GM21576 (cell line): ENCODE results near the gene ENC1.
A peak's percentile ranks its signal among the peaks of the same experiment; 100 is the strongest.
"Not testable (repeated sequence)": the region's sequence is repeated elsewhere in the genome, so short reads cannot be mapped to it uniquely, and the experiment has no call there.

ENCODE experiments used
- ATAC-seq: cut with Tn5 transposase; IDR thresholded peaks from one replicate; pipeline ENCODE4 v1.9.1; 2021; ENCODE audit warnings: mild to moderate bottlenecking, moderate library complexity; ENCODE audit not compliant: unreplicated experiment

Gene ENC1, protein sequence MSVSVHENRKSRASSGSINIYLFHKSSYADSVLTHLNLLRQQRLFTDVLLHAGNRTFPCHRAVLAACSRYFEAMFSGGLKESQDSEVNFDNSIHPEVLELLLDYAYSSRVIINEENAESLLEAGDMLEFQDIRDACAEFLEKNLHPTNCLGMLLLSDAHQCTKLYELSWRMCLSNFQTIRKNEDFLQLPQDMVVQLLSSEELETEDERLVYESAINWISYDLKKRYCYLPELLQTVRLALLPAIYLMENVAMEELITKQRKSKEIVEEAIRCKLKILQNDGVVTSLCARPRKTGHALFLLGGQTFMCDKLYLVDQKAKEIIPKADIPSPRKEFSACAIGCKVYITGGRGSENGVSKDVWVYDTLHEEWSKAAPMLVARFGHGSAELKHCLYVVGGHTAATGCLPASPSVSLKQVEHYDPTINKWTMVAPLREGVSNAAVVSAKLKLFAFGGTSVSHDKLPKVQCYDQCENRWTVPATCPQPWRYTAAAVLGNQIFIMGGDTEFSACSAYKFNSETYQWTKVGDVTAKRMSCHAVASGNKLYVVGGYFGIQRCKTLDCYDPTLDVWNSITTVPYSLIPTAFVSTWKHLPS

DNA sequence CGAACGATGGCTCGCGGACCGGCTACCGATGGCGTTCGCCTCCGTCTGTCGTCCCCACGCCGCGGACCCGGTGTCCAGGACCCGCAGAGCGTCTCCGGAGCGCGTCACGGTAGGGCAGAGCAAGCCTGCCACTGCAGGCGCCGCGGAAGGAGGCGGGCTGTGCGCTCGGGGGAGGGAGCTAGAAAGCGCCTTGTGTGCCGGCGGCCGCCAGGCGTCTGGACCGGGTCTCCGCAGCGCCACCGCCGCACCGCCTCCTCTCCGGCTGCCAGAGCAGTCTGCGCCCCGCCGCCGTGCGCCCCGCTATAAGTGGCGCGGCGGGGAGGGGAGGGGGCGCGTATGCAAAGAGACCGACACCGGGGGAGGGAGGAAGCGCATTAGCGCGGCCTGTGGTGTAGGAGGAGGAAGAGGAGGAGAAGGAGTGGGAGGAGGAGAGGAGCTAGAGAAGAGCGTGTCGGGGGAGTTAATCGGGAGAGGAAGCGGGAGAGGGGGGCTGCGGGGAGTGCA, at the start of gene ENC1:
Gene ENC1 (minus strand): TSS at position 279 of the 504 bp plus-strand sequence. CDS start 4,243 bp downstream, outside the sequence.
- ATAC-seq: peak; percentile 63

DNA sequence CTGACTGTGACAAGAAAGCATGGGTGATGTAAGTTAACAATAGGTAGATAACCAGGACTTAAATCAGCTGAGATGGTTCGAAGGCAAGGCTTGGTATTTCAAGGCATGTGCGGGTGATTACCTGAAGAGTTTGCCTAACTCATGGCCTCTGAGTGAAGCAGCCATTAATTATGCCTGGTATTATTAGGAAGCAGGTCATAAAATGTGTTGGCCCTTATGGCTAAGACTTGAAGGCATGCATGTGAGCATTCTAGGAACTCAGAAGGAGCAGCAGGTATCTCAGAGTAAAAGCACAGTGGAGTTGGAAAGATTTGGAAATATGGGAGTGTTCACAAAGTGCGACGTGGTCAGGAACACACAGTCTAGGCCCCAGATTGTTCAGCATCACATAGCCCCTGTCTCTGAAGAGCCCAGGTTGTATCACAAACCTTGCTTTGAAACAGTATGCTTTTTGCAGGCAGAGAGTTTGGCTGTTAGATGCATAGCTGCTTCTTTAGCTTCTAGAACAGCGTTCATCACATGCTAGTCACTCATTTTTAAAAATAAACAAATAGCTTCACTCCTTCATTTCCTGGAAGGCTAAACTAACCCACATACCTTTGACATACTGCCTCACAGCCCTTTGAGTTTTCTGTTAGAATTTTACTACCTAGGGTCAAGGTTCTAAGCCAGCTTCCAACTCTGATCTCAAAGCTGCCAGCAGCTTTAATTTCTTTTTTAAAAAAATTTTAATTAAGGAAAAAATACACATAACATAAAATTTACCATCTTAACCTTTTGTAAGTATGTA, 46.6 kb upstream of the ENC1 start:
- ATAC-seq: no peak

DNA sequence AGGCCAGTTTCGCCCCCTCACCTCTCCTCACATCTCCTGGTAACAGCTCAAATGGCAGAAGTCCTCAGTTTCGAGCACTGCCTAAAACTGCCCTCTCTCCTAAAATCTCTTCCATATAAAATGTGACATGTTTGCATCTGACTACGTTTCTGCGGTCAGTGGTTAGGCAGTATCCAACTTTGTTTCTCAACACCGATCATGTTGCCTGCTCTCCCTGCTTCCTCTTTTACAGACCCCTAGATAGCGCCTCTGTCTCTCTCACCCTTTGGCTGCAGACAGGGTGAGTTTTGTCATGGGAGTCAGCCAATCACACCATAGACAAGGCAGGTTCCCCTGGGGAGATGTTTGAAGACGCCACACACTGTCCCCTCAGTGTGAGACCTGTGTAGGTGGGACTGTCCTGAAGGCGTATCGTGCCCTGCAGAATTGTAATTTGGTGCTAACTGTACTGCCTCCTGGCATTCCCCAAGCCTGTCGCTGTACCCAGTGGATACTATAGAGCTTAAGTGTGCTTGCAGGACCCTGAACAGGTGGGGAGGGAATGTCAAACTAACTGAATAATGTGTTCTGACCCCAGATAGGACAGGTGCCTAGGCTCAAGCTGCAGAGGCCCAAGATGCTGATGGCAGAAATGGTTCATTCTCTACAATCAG, 45.6 kb upstream of the ENC1 start:
- peak; percentile 58 for ATAC-seq

DNA sequence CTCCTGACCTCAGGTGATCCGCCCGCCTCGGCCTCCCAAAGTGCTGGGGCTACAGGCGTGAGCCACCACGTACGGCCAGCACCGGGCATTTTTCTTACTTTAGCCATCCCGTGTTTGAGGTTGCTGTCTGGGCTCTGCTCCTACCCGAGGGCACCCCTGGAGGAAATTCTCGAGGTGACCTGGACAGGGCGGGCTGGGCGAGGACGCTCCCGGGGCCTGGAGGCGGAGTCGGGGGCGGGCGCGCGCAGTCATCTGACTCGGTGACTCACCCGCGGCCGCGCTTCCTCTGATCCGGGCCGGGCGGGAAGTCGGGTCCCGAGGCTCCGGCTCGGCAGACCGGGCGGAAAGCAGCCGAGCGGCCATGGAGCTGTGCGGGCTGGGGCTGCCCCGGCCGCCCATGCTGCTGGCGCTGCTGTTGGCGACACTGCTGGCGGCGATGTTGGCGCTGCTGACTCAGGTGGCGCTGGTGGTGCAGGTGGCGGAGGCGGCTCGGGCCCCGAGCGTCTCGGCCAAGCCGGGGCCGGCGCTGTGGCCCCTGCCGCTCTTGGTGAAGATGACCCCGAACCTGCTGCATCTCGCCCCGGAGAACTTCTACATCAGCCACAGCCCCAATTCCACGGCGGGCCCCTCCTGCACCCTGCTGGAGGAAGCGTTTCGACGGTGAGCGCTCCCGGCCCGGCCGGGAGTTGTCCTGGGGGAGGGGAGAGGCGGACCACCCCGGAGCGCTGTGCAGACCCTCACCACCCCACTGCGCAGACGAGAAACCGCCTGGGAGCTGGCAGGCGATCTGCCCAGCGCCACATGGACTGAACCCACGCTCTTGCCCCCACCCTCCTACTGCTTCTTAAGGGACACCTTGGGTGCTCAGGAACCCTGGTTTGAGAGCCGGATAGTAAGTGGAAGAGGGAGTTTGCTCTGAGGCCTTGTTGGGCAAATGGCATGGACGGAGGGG, 44.6 kb upstream of the ENC1 start, which contains the start of gene HEXB:
Gene HEXB (plus strand): TSS at position 334 of the 952 bp plus-strand sequence. CDS start 28 bp downstream, at position 362.
- ATAC-seq: peak; percentile 77

DNA sequence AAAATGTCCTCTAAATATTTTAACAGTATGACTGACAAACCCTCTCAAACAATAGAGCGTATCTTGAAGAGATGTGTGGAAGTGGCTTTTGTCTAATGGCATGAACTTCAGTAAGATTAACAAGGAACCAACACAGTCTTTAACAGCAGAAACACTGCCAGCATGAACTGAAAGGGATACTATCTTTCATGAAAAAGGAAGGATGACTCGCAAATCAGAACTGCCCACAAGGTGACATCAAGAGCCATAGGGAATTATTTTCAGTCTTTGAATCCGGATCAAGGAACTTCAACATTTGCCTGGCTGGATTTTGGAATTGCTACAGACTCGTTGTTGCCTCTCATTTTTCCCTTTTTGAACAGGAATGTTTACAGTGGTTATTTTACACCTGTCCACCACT, 39.4 kb upstream of the ENC1 start:
- ATAC-seq: no peak

DNA sequence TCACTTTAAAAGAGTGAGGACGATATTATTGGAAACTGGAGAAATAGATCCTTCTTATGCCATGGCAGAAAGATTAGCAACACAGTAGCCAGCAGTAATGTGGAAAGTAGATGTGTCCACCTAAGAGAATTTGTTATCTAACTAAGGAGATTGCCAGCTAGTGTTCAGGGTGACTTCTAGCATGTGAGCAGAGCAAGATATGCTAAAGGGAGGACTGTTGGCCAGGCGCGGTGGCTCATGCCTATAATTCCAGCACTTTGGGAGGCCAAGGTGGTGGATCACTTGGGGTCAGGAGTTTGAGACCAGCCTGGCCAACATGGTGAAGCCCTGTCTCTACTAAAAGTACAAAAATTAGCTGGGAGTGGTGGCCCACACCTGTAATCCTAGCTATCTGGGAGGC, 38.8 kb upstream of the ENC1 start:
- ATAC-seq: not testable (repeated sequence)

DNA sequence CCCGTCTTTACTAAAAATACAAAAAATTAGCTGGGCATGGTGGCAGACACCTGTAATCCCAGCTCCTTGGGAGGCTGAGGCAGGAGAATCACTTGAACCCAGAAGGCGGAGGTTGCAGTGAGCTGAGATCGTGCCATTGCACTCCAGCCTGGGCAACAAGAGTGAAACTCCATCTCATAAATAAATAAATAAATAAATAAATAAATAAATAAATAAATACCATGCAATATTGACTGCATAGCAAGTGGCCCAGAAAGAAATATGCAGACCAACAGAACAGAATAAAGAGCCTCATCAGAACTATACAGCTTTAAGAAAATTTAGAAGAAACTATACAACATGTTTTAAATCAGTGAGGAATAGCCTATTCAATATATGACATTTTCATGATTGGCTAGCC, 37.6 kb upstream of the ENC1 start:
- ATAC-seq: not testable (repeated sequence)

GRCh38 chr5:74676466-74676865, 35.9 kb upstream of the ENC1 start:
- not testable (repeated sequence) for ATAC-seq

DNA sequence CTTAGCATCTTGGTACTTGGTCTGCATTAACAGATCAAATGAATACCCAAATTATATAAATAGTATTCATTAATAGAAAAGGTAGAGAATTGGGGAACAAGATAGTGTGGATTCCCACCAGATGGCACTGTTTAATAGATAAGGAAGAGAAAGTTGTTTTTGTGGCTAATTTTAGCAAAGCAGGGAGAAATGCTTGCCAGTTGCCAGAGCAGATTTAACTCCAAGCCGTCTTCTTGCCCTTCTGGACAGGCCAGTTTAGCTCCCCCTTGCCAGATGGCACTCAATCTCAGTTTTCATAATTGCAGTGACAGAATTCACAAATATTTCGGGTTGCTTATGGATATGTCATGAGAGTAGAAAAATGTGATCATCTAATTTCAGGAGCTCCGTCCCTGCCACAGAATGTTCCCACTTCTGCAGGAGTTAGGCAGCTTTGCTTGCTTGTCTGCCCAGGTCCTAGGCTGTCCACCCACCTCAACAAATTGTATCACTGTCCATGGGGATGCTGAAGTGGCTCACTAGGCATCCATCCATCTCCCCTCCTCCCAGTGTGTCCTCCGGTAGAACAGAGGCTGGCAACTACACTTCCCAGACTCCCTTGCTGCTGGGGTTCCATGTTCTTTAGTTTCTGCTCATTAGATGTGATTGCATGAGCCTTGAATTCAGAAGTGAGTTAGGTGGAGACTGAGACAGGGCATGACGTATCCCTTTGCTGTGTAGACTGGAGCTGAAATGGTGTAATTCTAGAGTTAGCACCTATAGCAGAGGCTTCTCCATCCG, 32.7 kb upstream of the ENC1 start:
- ATAC-seq: no peak

- no peak for ATAC-seq
These were observed 31.8 kb upstream of the ENC1 start for GRCh38 chr5:74672215-74672877.

DNA sequence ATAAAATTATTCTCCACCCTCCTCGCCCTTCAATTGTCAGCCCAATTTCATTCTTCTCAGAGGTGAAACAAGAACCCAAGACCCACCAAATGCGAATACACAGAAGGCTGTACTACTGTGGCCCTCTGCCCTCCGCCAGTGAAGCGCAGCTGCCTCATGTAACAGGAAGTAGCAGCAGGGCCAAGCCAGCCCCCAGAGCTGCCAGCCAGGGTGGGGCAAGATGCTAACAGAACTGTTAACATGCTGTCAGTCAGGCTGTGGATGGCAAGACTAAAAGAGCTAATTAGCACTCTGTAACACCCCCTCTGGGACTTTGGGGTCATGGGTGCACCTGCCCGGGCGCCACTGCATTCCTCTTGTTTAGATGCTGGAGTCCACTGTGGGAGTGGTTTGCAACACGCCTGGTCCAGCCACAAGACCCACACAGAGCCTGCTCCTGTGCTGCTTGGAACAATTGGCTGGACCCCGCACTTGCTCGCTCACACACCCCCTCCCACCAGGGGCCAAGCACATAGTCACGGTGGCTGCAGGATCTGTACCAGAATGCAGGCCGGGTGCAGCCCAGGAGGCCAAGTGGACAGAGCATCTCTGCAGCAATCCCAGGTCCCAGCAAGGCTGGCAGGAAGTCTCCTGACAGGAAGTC, 30.0 kb upstream of the ENC1 start:
- ATAC-seq: no peak

- no peak for ATAC-seq
These were observed 29.3 kb upstream of the ENC1 start for GRCh38 chr5:74669821-74670220.

DNA sequence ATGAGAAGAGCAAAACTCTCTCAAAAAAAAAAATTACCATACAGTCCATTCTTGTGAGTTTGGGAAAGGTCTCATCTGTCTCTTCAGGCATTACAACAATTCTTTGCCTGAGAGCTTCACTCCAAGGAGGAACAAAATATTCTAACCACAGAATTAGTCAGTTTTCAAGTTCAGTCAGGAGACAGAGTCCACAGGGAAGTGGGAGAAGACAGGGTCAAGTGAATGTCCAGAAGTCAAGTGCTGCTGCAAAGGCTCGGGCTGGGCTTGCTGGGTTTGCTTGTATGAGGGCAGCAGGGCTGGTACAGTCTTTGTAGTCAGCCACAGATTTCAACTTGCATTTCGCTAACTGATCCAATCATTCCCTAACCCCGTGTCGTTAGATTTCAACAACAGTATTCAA, 26.9 kb upstream of the ENC1 start:
- no peak for ATAC-seq

DNA sequence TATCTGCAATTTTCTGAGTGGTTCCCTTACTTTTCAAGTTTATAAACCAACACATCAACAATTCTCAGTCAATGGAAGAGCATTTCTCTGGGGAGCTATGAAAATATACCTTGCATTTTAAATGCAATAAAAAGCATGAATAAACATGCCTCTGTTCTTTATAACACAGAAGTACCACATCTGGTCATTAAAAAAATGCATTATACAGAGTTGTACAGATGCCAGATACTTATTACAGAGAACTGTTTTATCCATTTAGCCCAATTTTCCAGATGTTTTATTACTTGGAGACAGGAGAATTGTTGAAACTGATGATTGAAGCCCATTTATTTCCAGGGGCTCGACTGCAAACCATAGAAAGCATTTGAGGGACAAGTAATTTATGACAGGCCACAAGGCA, 25.3 kb upstream of the ENC1 start:
- no peak for ATAC-seq

DNA sequence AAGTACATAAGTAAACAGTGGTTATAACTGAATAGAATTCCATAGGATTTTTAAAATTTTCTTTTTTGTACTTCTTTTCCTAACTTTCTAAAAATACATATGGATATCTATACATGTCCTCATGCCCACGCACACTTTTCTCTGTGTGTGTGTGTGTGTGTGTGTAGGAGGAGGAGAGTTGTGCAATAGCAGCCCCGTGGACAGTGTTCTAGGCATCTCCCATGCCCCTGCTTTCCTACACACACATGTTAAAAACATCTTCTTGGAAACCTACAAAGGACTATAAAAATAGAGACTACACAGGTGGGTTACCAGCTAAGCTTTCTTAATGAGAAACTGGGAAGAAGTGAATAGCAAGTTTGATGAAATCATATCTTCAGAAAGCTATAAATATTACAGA, 24.7 kb upstream of the ENC1 start:
- no peak for ATAC-seq

- no peak for ATAC-seq
These were observed 24.0 kb upstream of the ENC1 start for GRCh38 chr5:74664551-74664950.

DNA sequence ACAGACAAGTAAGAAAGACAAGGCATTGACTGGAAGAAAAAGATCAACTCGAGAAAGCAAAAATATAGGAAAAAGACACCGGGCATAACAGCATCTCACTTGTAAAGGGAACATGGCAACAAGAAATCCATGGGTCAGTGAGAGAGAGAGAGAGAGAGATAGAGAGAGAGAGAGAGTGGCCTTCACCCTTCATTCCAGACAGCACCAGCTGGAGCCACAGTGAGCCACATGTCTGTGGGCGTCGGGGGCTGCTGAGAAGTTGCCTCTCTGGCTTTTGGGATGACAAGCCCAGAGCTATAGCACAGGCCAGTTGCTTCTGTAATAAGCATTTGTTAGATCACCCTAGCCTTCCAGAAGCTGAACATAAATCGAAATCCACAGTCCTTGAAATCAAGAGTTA, 20.3 kb upstream of the ENC1 start:
- no peak for ATAC-seq

DNA sequence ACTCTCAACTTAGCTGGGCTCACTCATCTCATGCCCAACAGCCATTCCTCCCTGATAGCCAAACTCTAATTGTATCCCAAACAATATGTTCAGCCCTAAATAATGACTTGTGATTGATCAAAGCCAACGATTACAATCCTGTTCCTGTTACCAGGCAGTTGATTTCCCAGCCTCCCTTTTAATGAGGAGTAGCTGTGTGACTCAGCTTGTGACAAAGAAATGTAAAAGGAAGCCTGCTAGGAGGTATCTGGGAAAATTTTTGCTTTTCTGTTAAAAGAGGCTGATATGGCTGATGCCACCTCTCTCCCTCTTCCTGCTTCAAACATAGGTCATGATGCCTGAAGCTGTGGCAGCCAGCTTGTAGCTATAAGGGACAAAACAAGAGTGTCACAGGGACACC, 19.6 kb upstream of the ENC1 start:
- no peak for ATAC-seq
